NCI-H82 treated with DMSO at 0.1 percent for 48 hours (cell line): ENCODE results near the gene TMEM178B.

ENCODE experiments used
- DNase-seq: peaks from one replicate; lab custom pipeline; 2025; ENCODE audit not compliant: unreplicated experiment; lab: John Stamatoyannopoulos, UW

TMEM178B gene

GRCh38 chr7:141217938-141218337, 144.1 kb downstream of the TMEM178B start:
- DNase-seq: no peak

- no peak for DNase-seq
Observed at GRCh38 chr7:141218941-141219340, 145.1 kb downstream of the TMEM178B start.

- DNase-seq: no peak
Observed at GRCh38 chr7:141220263-141220880, 146.5 kb downstream of the TMEM178B start.

- DNase-seq: no peak
Observed at GRCh38 chr7:141221007-141221612, 147.2 kb downstream of the TMEM178B start.

GRCh38 chr7:141225916-141226618, 152.2 kb downstream of the TMEM178B start:
- no peak for DNase-seq

GRCh38 chr7:141227454-141227853, 153.6 kb downstream of the TMEM178B start:
- DNase-seq: no peak

GRCh38 chr7:141228482-141228881, 154.6 kb downstream of the TMEM178B start:
- no peak for DNase-seq

GRCh38 chr7:141231018-141231792, 157.3 kb downstream of the TMEM178B start:
- DNase-seq: no peak

GRCh38 chr7:141232286-141233051, 158.6 kb downstream of the TMEM178B start:
- DNase-seq: no peak

GRCh38 chr7:141234335-141235105, 160.7 kb downstream of the TMEM178B start:
- DNase-seq: no peak

- DNase-seq: no peak
Observed at GRCh38 chr7:141235656-141236055, 161.8 kb downstream of the TMEM178B start.

- DNase-seq: no peak
Observed at GRCh38 chr7:141238596-141239243, 164.9 kb downstream of the TMEM178B start.

GRCh38 chr7:141239661-141240060, 165.8 kb downstream of the TMEM178B start:
- DNase-seq: no peak

- no peak for DNase-seq
Observed at GRCh38 chr7:141242568-141242967, 168.7 kb downstream of the TMEM178B start.

GRCh38 chr7:141243368-141243767, 169.5 kb downstream of the TMEM178B start:
- no peak for DNase-seq

GRCh38 chr7:141244435-141244834, 170.6 kb downstream of the TMEM178B start:
- DNase-seq: no peak

- no peak for DNase-seq
Observed at GRCh38 chr7:141246426-141246825, 172.6 kb downstream of the TMEM178B start.

- no peak for DNase-seq
Observed at GRCh38 chr7:141251180-141251579, 177.3 kb downstream of the TMEM178B start.

GRCh38 chr7:141251957-141252356, 178.1 kb downstream of the TMEM178B start:
- DNase-seq: no peak

GRCh38 chr7:141257597-141257996, 183.7 kb downstream of the TMEM178B start:
- no peak for DNase-seq
